Cardiac muscle cell (in vitro differentiated cells and primary cell): Measurements from ENCODE around the gene KIF1A. TPM values are rescaled to one million over a fixed set of nuclear protein-coding genes. Genes with fewer than 3 reads are reported as not detected.
"Not testable (repeated sequence)": the region's sequence is repeated elsewhere in the genome, so short reads cannot be mapped to it uniquely, and the experiment has no call there.

Experiments used
- DNase-seq, 2 donors: peaks; one replicate each; pipeline versions ENCODE4 v3.0.0 to v3.0.0-alpha.2; 2010 to 2017; ENCODE audit warnings: low read depth in 1 of 2, low spot score in 1 of 2
- H3K27ac ChIP-seq: fragments of 200-600 bp; sonication (generic); 2 replicates; pipeline ENCODE4 v1.5.1; 2016
- H3K27me3 ChIP-seq: fragments of 200-600 bp; sonication (generic); 2 replicates; pipeline ENCODE4 v1.6.0; 2016; ENCODE audit warnings: control low read depth
- H3K36me3 ChIP-seq: fragments of 200-600 bp; sonication (generic); 2 replicates; pipeline ENCODE4 v1.5.1; 2016; ENCODE audit warnings: control low read depth
- H3K4me1 ChIP-seq: fragments of 200-600 bp; sonication (generic); 2 replicates; pipeline ENCODE4 v1.8.1; 2017; ENCODE audit warnings: low read depth, mild to moderate bottlenecking, mixed run types
- H3K4me3 ChIP-seq: fragments of 200-600 bp; sonication (generic); 2 replicates; pipeline ENCODE4 v1.5.1; 2016; ENCODE audit warnings: mild to moderate bottlenecking
- H3K9me3 ChIP-seq: fragments of 200-600 bp; sonication (generic); 2 replicates; pipeline ENCODE4 v1.5.1; 2017; ENCODE audit warnings: low read depth, mild to moderate bottlenecking, control low read depth
- CTCF ChIP-seq: IDR thresholded peaks from 2 replicates; pipeline ENCODE4 v1.5.1; 2012; ENCODE audit warnings: low read depth, mild to moderate bottlenecking, low read length
- polyA plus RNA-seq: library from polyadenylated mRNA; unstranded; fragments of >200 nt; fragmentation: Nextera tagmentation; extraction: Ambion mirVana; gene quantifications from 2 replicates; pipeline ENCODE4 v1.2.1, GENCODE V29; 2016
- total RNA-seq: library from RNA; depleted of rRNA; stranded (reverse); fragments of >200 nt; gene quantifications from 2 replicates; pipeline ENCODE4 v1.2.3, GENCODE V29; 2016

KIF1A gene
- total and polyA plus RNA-seq, 2 experiments from 2014 or later: 6.3 to 14.1 TPM

GRCh38 chr2:240687741-240688552, 132.1 kb downstream of the KIF1A start:
- H3K27me3 ChIP-seq: peaks cover 5% of the 10 kb centered on the region
- H3K4me1 ChIP-seq: no peaks in the 10 kb centered on the region
- no peaks in the 10 kb centered on the region for H3K9me3 ChIP-seq
- H3K36me3 ChIP-seq: no peaks in the 10 kb centered on the region
- no peak for DNase-seq
- no peak overlapping the region for H3K27ac ChIP-seq
- TF ChIP-seq CTCF: no peak
- H3K4me3 ChIP-seq: no peak overlapping the region

GRCh38 chr2:240687045-240687740, 132.8 kb downstream of the KIF1A start:
- no peak for DNase-seq
- H3K4me3 ChIP-seq: no peak overlapping the region
- no peak overlapping the region for H3K27ac ChIP-seq
- TF ChIP-seq CTCF: no peak
- H3K4me1 ChIP-seq: no peaks in the 10 kb centered on the region
- no peaks in the 10 kb centered on the region for H3K9me3 ChIP-seq
- no peaks in the 10 kb centered on the region for H3K36me3 ChIP-seq
- H3K27me3 ChIP-seq: peaks cover 5% of the 10 kb centered on the region

GRCh38 chr2:240686460-240686859, 133.6 kb downstream of the KIF1A start:
- H3K4me3 ChIP-seq: no peak overlapping the region
- no peak overlapping the region for H3K27ac ChIP-seq
- TF ChIP-seq CTCF: no peak
- peaks cover 5% of the 10 kb centered on the region for H3K27me3 ChIP-seq
- no peaks in the 10 kb centered on the region for H3K36me3 ChIP-seq
- no peaks in the 10 kb centered on the region for H3K4me1 ChIP-seq
- H3K9me3 ChIP-seq: no peaks in the 10 kb centered on the region
- DNase-seq: no peak

- H3K4me1 ChIP-seq: no peaks in the 10 kb centered on the region
- TF ChIP-seq CTCF: no peak
- DNase-seq: no peak
- H3K4me3 ChIP-seq: no peak overlapping the region
- H3K27me3 ChIP-seq: peaks cover 5% of the 10 kb centered on the region
- no peaks in the 10 kb centered on the region for H3K36me3 ChIP-seq
- H3K9me3 ChIP-seq: no peaks in the 10 kb centered on the region
- H3K27ac ChIP-seq: no peak overlapping the region
These were observed 134.1 kb downstream of the KIF1A start for GRCh38 chr2:240685771-240686371.

GRCh38 chr2:240683980-240684728, 135.9 kb downstream of the KIF1A start:
- not testable (repeated sequence) for H3K4me3 ChIP-seq, H3K27ac ChIP-seq, DNase-seq, H3K27me3 ChIP-seq, H3K36me3 ChIP-seq, H3K9me3 ChIP-seq, H3K4me1 ChIP-seq

- not testable (repeated sequence) for H3K36me3 ChIP-seq, DNase-seq, H3K27ac ChIP-seq, H3K4me3 ChIP-seq, H3K9me3 ChIP-seq, H3K4me1 ChIP-seq, H3K27me3 ChIP-seq
These were observed 136.6 kb downstream of the KIF1A start for GRCh38 chr2:240683329-240683979.

- not testable (repeated sequence) for H3K27me3 ChIP-seq, H3K27ac ChIP-seq, H3K9me3 ChIP-seq, H3K36me3 ChIP-seq, H3K4me1 ChIP-seq, H3K4me3 ChIP-seq, DNase-seq
These were observed 137.4 kb downstream of the KIF1A start, which contains the start of gene AQP12B for GRCh38 chr2:240682431-240683224. AQP12B (minus strand) TSS chr2:240682885; CDS start chr2:240682837, 48 bp downstream.

- H3K36me3 ChIP-seq, H3K9me3 ChIP-seq, H3K4me1 ChIP-seq, DNase-seq, H3K27me3 ChIP-seq, H3K4me3 ChIP-seq, H3K27ac ChIP-seq: not testable (repeated sequence)
These were observed 139.8 kb downstream of the KIF1A start for GRCh38 chr2:240680185-240680584.
